Femur (tissue), 1 donor: ENCODE results near the gene FNDC3B.

Source experiments
- DNase-seq: peaks from one replicate; pipeline ENCODE4 v3.0.0-alpha.2; 2017

The FNDC3B gene

DNA sequence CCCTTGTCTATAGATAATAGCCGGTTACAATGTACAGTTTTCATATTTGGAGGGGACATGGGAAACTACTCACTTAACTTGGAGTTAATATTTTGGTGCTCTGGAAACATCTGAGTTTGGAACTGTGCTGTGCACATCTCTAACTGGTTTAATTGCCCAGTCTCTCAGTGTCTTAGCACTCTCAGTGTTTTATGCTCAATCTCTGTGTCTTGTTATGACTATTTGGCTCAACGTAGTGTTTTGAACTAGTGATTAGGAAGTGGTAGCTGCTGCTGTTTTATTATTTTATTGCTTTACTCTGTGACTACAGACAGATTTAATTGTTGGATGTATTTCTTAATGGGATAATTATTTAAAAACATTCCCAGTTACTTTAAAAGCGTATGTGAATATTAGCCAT lies 17.0 kb downstream of the FNDC3B start:
- DNase-seq: no peak

DNA sequence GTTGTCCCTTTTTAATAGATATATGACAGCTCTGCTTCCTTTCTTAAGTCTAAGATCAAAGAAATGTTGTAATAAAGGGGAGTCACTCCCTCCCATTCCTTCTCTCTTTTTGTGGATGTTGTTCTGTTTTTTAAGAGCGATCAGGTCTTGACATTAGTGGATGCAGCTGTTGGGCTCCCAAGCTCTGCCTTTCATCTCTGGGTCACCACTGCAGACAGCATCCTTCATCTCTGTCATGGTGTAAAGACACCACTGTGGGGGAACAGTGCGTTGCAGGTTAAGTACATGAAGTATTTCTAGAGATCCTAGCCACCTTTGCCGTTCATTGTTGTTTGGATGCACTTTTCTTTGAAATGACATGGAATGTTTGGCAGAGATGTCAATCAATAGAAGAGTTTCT lies 17.7 kb downstream of the FNDC3B start:
- DNase-seq: no peak

DNA sequence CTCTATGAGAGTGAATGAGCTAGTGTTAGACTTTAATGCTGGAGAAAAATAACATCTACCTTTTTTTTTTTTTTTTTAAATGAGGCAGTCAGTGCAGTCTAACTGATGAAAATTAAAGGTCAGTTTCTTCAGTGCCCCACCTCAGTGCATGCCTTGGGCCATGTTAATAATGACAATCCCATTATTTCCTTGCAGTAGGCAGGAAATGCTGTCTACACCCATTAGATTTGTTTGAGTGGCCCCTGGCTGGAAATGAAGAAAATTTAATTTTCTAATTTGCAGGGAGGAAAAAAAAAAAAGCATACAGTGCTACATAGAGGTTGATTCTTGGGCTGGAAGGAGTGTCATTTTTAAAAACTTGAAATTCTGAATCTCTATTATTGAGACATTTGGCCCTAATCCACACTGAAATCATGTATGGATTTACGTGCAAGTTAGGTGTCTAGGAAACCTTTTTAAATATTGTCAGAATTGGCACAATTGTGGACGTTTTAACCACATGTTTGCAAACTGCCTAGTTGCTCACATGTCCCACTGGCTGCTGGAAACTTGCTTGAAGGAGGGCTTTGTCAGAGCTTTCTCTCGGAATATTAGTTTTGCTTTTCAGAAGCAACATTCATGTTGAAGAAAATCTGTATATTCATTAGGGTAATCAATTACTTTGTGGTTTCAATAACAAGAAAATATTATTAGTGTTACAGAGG lies 18.4 kb downstream of the FNDC3B start:
- no peak for DNase-seq

DNA sequence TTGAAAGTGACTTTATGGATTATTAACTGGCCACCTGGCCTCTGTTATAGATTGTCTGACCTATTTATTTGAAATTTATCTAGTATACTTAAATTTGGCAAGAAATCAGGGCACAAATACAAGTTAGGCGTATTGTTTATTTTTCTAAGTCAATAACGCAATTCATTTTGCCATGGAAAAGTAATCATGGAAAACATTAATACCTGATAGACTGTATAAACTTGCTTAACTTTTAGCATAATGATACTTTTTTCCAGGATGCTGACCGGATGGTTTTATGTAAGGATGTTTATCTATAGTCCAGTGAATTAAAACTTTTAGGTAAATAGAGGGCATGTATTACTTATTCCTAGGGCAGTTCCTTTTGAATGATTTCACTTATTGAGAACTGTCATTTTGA lies 20.2 kb downstream of the FNDC3B start:
- no peak for DNase-seq

DNA sequence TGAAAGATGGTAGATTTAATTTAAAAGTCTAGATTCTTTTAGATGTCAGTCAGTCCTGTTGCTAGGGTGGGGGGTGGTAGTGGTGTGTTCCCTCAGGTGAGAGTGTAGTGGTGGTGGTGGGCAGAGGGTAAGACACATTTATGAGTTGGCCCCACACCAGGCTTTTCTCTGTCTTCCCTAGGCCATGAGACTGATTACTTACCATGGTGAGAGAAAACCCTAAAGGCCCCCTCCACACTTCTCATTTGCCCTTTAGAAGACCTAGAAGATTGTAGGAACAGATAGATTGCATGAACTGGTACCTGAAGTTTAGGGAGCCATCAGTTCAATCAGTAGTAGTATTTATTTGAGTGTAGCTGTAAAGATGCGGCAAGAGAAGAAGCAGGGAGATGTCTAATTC lies 20.9 kb downstream of the FNDC3B start:
- no peak for DNase-seq

DNA sequence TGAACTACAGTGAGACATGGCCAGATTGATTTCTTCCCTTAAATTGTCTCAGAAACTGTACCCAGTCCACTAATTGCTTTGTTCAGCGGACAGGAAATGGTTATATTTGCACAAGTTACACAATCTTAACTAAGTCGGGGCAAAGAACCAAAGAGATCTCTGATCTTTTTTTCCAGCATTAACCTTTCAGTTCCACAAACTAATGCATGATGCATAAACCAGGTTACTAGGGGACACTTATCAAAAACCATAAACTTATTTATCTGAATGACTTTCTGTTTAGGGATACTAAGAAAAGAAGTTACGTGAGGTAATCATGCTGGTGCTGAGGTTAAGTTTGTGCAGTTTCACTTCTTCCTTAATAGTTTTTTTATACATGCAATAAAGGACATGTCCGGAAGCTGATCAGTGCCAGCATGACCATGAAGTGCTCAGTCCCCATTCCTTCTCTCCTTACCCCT lies 22.4 kb downstream of the FNDC3B start:
- DNase-seq: no peak

DNA sequence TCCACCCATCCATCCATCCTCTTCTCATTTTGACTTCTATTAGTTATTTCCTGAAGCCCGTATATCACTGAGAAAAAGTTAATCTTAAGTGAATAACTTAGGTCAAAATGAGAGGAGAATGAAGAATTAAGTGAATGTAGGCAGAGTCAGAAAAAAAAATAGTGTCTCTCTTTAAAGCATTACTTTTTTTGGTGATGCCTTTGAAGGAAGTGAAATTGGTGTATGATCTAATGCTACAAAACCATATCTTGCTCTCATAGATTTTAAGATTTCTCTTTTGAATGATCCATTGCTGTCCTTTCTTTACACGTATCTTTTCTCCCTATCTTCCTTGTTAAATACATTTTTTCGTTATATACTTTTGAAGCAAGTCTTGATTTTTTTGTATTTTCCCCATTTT lies 23.4 kb downstream of the FNDC3B start:
- DNase-seq: no peak

DNA sequence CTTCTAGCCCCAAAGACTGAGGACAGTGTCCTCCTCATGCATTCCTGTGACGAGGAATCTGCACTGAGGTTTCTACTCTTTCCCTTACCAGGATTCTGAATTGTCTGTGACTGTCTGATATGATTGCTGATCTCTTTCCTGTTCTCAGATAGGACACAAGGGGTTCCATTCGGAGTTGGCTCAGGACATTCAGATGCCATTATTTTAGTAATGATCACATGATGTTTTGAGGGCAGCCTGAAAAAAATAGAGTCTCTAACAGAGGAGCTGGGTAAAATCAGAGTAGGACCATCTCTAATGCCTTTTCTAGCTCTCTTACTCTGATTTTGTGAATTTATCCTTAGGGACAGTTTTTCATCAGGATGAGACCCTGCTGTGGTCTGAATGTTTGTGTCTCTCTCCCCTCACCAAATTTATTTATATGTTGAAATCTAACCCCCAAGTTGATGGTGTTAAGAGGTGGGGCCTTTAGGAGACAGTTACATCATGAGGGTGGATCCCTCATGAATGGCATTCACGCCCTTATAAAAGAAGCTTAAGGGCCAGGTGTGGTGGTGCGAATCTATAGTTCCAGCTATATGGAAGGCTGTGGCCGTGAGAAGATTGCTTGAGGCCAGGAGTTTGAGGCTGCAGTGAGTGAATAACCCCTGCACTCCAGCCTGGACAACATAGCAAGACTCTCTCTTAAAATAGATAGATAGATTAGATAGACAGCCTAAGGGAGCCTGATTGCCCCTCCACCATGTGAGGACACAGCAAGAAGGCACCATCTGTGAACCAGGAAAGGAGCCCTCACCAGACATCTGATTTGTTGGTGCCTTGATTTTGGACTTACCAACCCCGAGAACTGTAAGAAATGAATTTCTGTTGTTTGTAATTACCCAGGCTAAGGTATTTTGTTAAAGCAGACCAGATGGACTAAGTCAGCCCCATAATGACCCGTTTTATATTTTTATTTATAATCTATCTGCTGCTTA lies 24.4 kb downstream of the FNDC3B start:
- no peak for DNase-seq

DNA sequence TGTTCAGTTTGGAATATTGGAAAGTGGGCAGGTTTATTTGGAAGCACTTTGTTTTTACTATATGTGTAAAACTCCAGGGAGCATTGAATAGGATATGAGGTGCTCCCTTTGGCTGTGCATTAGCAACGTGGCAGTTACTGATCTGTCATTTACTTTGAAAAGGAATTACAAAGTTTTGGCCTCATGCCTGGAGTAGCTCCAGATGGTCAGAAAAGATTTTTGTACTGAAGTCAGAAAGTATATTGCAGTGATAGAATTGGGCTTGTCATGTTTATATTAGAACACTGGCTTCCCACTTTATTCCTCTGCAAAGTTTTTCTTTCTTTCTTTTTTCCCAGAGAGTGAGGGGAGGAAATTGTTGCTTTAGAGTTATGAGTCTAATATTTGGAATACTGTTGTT lies 26.1 kb downstream of the FNDC3B start:
- DNase-seq: peak; percentile 71

DNA sequence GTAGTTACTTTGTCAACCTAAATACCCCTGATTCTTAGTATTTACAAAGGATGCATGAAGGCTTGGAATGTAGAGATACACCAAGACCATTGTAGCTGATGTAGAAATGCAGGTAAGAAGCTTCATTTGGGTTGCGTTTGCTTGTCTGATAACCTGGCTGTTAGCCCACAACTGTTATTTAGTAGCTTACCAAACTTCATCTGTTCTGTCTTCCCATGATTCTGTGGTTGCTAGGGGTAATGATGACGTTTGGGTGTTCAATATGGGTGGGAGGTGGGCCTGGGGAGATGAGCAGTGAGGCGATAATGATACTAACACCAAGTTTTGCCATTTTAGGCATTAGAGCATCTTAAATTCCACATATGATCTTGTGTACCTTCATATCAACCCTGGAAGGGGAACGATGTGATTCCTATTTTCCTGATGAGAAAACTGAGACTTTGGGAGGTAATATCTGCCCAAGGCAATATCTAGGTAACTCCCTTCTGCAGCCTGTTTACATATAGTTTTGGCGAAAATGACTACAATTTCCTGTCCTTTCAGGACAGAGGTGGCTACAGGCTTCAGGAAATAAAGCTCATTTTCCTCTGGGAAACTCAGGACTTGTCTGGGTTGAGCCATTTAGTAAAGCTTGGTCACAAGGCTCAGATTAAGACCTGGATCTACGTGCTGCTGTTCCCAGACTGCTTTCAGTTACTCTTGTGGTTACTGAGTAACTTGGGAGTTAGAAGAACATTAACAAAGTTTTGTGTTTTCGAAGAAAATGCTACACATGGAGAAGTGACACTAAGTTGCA lies 26.8 kb downstream of the FNDC3B start:
- DNase-seq: no peak

DNA sequence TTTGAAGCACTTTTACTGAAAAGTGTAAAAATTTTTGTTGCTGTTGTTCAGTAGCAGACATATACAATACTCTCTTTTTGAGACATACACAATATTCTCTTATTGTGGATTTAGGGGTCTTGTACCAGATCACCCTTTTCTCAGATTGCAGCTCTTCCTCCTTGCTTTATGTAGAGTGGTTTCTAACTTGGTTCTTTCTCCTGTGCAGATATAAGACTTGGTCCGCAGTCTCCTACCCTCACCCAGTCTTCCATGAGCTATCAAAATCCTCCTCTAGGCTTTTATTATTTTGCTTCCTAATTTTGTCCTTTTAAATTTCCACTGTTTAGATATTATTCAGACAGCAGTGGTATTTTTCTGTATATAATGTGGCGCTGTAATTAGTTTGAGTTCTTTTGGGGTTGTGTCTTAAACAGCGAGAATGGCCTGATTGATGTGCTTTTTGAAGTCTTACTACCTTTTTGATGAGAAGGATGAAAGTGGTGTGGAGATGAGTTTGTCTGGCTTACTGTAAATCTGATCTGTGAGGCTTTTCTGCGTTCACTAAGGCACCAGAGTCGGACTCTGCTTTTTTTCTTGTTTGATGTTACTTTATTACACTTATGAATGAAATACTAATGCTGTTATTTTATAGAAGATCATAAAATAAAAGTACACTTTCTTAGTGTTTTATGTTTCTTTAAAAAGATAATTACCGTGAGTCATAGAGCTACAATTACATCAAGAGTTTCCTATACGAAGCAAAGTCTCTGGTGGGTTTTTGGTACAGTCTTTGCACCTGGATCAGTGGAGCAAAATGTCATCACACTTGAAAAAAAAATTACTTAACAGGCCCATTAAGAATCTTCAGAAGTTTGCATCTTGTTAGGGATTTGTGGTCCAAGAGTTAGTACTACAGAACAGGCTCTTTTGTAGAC lies 27.8 kb downstream of the FNDC3B start:
- no peak for DNase-seq

DNA sequence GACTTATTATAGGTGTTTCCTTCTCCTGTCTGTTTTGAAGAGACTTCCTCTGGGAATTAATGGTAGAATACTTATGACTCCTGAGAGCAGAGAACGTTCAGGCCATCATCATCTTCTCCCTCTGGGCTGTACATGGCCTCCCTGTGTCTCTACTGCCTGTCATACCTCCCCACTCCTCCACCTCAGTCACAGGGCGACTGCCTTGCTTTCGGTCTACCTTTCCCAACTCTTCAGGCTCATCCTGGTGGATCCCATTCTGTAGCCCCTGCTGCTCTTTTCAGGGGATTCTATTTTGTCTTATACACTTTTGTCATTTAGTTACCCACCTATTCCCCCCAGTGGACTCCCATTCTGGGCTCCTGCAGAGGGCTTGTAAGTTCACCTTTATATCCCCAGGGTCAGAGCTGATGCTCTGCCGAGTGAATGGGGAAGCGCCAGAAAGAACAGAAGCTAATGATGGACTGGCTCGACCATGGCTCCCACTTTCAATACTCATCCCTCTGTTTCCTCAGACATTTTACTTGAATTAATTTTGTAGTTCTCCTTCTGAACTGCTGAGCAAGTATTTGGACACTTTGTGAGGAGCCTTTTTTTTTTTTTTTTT lies 28.6 kb downstream of the FNDC3B start:
- DNase-seq: no peak

DNA sequence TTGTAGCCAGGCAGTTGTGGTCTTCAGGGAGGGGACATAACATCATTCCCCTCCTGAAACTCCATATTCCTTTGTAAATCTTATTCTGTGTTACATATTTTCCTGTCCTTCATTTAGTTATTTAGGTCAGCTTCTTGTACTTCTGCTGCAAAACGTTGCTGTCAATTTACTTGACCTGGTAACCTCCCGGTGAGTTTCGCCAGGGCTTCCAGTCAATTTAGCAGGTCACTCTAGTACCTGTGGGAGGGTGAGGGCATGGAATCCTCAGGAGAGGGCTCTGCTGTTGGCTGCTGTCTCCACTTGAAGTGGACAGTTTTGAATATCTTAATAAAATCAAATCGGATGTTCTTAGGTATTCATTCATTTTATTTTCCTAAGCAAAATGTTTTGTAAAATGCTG lies 29.6 kb downstream of the FNDC3B start:
- DNase-seq: no peak

DNA sequence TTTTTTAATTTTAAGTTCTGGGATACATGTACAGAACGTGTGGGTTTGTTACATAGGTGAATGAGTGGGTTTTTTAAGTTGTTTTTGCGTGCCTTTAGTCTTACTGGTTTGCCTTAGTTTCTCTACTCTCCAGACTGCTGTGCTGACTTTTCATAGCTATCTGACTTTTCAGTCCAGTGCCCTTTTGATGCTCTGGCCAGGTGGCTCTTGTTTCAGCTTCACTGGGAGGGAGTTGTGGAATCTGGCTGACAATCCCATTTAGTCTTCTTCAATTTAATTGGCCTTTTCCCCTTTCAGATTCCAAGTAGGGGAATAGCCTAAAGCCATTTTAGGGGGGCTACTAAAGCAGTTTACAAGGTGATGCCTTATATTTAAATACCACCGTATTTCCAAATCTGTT lies 30.1 kb downstream of the FNDC3B start:
- no peak for DNase-seq

DNA sequence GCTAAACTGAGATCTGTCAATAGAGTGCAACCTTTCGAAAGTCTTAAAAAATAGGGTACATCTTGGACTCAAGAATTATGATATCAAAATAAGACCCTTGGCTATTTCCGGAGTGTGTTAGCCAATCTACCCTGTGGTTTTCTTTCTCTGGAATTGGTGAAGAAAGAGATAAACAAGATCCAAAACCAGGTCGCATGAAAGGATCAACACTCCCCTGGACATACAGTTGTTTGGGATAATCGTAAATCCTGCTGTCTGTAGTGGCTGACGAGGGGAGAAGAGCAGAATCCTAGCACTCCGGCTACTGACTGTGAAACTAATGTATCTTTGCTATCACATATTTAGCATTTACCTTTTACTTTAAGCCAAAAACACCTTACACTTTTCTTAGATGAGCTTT lies 30.9 kb downstream of the FNDC3B start:
- no peak for DNase-seq

DNA sequence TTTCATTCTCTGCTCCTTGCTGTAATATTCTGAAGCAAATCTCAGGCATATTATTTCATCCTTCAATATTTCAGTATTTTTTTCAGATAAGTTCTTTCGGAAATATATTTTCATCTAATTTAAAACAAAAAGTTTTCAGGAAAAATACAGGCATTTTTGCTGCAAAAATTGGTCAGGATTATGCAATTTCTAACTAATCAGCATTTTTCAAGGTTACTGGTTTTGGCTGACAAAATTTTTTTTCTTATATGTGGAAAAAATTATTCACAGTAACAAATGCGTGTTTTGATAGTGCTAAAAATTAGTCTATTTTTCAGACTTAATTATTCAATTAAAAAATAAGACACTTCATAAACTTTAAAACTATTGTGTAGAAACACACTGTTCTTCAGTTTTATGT lies 31.4 kb downstream of the FNDC3B start:
- DNase-seq: no peak

DNA sequence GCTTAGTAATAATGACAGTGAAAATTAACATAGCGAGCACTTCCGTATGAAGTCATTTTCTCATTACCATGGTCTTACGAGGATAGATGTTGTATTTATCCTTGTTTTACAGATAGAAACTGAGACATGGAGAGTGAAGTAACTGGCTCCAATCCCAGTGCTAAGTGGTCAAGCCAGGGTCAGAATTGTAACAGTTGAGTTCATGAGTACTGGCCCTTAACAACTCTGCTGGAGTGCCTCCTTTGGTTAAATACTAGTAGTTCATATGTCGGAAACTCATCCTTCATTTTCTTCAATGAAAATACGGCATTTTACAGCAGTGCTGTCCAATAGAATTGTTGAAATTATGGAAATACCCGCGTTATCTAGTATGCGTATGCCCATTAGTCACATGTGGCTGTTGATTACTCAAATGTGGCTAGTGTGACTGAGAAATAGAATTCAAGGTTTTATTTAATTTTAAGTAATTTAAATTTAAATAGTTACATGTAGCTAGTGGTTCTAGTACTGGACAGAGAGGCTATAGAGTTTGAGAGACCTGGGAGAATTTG lies 32.5 kb downstream of the FNDC3B start:
- no peak for DNase-seq

DNA sequence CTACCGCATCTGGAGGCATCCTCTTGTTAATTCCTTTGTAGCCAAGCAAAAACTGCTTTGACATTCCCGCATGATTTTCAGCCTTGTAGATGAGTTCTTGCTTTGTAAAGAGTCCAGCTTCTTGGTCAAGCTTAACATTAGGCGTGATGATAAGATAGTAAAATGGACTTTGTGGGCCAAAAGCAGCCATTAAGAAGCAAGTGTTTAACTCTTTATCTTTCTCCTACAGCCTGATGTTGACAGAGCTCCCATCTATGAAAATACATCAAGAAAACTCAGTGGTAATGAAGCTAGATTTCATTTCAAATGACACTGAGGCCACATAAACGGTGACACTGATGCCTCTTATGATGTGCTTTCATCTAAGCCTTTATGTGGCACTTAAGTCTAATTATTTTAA lies 33.2 kb downstream of the FNDC3B start:
- no peak for DNase-seq

DNA sequence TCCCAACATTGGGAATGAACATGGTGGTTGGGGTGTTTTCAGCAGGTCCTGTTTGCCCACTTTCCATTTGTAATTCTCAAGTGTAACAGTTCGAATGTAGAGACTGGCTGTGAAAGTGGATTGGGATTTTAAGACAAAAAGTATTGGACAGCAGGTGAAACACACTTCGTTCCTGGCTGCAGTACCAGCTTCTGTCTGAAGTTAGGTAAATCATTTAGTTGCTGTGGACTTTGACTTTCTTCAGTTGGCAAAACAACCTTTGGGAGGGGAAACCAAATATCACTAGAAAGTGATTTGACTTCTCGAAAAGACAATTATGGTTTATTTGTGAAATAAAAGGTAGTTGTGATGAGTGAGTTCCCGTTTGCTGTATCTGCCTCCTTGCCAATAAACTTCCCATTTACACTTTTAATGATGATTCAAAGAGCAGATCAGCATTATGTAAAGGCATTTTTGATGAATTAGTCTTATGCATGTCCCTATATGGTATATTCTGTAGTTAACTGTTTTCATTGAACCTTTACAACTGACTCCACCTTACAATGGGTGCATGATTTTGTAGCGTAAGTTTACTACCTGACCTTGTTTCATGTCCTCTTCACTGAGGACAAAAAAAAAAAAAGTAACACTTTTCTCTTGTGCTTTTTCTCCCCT lies 34.0 kb downstream of the FNDC3B start:
- no peak for DNase-seq

DNA sequence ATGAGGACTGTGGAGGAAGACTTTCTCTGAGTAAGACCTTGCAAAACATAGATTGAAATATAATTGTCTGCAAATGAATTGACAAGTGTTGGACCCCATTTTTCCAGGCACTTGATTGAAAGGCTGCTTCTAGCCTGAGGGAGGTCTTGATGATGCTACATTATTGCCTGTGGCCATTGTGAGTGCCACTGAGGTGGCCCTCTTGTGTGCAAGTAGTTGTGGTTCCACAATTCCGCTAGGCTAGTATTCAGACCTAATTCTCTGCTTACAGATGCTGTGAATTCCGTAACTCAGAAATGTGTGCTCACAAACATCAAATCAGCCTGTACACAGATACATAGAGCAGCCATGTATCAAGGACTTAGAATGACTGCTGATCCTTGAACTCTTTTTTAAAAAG lies 34.7 kb downstream of the FNDC3B start:
- no peak for DNase-seq

DNA sequence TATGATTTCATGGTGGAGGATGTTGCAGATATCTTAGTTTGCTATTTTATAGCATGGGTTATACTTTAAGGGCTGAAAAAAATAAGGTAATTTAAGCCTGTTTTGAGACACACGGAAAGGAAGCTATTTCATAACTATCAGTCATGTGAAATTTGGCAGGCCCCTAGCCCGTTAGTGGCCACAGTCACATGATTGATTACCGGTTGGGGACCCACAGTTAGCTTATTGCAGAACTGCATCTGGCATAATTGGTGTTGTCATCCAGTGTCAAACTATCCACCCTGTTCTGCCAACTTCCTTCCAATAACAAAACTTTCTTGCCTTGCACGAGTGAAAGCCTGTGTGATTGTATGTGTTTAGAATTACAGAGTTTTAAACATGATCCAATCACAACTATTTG lies 35.2 kb downstream of the FNDC3B start:
- DNase-seq: peak; percentile 60
